ELF-1 (cell line): ENCODE measurements around the gene RNF123.

Source experiments
- DNase-seq: peaks from one replicate; pipeline ENCODE4 v3.0.0-alpha.2; 2016; ENCODE audit warnings: low read depth, low spot score

Gene RNF123

GRCh38 chr3:49658711-49659110 is 30.6 kb upstream of the RNF123 start:
- DNase-seq, result no peak

DNA sequence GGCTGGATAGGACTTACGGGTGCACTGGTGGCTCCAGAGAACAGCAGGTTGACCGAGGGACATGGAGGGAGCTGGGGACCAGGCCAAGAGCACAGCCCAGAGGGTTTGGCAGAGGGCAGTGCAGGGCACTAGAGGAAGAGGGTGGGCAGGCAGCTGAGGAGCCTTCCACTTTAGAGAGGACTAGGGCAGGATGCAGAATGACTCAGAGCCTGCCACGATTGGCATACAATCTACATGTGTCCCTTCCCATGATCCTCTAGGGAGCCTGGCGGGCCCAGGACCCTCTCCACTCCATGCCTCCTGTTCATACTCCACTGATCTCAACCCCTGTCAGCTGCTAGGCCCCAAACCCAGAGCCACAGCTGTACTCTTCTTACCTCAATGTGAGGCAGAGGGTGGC is 29.6 kb upstream of the RNF123 start:
- no peak for DNase-seq

DNA sequence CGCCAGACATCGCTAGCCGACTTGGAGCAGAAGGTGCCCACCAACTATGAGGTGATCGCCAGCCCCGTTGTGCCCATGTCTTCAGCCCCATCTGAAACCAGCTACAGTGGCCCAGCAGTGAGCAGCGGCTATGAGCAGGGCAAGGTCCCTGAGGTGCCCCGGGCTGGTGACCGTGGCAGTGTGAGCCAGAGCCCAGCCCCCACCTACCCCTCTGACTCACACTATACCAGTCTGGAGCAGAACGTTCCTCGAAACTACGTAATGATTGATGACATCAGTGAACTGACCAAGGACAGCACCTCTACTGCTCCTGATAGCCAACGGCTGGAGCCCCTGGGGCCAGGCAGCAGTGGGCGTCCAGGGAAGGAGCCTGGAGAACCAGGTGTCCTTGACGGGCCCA is 28.1 kb upstream of the RNF123 start:
- DNase-seq, result no peak

DNA sequence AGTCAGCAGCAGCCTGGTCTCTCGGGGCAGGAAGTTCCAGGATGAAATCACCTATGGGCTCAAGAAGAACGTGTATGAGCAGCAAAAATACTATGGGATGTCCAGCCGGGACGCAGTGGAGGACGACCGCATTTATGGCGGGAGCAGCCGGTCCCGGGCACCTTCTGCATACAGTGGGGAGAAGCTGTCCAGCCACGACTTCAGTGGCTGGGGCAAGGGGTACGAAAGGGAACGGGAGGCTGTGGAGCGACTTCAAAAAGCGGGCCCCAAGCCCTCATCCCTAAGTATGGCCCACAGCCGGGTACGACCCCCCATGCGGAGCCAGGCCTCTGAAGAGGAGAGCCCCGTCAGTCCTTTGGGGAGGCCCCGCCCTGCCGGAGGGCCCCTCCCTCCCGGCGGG is 27.3 kb upstream of the RNF123 start:
- DNase-seq, result no peak

DNA sequence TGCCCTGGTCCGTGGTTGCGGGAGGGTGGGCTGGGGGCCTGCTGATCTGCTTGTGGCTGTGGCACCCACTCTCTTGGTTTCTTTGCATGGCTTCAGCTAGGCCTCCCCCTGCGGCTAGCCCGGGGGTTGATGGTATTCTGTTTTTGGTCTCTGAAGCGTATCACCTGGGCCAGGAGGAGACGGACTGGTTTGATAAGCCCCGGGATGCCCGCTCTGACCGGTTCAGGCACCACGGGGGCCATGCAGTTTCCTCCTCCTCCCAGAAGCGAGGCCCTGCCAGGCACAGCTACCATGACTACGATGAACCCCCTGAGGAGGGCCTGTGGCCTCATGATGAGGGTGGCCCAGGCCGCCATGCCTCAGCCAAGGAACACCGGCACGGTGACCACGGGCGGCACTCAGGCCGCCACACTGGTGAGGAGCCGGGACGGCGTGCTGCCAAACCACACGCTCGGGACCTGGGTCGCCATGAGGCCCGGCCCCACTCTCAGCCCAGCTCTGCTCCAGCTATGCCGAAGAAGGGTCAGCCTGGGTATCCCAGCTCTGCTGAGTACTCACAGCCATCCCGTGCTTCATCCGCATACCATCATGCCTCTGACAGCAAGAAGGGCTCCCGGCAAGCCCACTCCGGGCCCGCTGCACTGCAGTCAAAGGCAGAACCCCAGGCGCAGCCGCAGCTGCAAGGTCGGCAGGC is 26.5 kb upstream of the RNF123 start:
- no peak for DNase-seq

GRCh38 chr3:49663831-49664230 is 25.5 kb upstream of the RNF123 start:
- no peak for DNase-seq

GRCh38 chr3:49664300-49664699 is 25.1 kb upstream of the RNF123 start:
- no peak for DNase-seq

- DNase-seq, result no peak
Measured at GRCh38 chr3:49665822-49666519, 23.4 kb upstream of the RNF123 start.

DNA sequence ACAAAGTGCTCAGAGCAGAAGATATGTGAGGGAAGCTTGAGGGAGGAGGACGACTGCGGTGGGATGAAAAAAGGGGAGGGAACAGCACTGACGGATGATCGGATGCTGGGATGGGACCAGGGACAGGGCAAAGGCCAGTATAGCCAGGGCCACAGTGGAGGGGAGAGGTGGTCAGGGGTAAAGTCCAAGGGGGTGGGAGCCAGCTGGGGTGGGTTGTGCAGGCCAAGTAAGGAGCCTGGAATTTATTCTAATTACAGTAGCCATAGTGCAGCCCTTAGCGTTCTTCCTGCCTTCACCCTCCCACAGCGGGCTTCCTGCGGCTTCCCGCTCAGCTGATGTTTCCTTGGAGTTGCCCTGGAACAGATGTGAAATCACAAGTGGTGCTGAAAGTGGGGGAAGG is 22.8 kb upstream of the RNF123 start:
- DNase-seq, result no peak

- no peak for DNase-seq
Measured at GRCh38 chr3:49667701-49668413, 21.5 kb upstream of the RNF123 start.

DNA sequence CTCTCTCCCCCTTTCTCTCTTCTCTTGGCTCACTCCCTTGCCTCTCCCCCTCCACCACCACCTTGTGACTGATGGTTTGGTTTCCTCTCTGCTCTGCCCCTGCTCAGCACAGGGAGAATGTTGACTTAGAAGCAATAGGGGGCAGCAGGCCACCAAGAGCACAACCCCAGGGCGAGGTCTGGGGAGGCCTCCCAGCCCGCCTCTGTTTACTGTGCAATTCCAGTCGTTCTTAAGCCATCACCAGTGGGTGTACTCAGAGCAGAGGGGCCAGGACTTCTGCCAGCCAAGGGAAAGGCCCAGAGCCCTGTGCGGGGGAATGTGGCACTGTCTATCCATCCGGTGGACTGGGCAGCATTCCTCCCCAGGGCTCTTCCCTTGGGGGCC is 21.0 kb upstream of the RNF123 start:
- DNase-seq, result peak; percentile 50

- DNase-seq, result no peak
Measured at GRCh38 chr3:49668861-49669260, 20.5 kb upstream of the RNF123 start.

DNA sequence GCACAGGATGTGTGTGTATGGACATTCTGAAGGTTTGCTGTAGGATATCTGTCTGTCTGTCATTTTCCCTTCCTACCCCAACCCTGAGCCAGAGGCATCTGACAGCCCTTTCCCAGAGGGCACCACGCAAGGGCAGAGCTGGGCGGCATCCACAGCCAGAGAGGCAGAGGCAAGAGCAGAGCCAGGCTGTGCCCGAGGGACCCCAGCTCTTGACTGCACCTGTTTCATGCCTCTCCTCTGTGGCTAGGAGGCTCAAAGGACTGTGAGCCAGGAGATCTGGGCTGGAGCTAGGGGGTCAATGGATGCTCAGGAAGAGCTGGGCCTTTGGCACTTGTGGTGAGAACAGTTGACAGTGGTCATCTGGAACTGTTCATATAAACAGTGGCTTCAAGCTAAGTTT is 20.0 kb upstream of the RNF123 start:
- no peak for DNase-seq

GRCh38 chr3:49670940-49671290 is 18.4 kb upstream of the RNF123 start:
- no peak for DNase-seq

DNA sequence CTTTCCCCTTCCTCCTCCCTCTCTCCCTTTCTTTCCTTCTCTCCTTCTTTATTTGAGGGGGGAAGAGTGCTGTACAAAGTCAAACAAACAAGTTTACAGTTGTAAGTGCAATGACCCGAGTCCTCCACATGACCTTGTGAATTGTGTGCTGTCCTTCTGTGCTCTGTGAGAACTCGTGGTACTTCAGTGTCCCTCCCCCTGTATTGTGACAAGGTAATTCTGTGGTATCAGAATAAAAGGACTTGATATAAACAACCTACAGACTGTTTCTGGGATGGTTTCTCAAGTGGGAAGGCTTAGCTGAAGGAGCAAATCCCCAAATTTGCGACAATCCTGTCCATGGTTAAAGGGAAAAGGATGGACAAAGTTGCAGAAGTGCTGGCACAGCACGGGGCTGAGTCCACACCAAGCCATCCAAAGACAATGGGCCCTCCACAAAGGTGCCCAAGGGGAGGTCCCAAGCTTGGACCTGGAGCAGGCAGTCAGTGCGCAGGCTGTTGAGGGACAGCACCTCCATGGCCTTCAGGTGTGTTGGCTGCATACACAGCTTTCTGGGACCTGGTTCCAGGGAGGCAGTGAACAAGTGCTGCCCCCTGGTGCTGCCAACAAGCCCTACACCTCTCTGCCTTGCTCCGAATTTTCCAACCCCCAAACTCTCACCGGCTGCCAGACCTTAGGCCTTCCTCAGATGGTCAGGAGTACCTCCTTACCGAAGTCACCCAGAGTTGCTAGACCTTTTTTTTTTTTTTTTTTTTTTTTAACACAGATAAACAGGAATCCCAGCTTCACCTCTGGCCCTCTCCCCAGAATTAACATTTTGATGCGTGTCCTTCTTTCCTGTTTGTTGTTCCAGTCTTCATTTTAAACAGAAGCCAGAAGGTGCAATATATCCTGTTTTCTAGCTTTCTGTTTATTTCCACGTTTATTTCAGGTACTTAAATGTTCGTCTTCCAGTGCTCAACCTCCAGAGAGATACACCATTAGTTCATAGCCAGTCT is 17.8 kb upstream of the RNF123 start:
- peak; percentile 94 for DNase-seq

- DNase-seq, result peak; percentile 56
Measured at GRCh38 chr3:49673121-49673714, 16.1 kb upstream of the RNF123 start.

- peak; percentile 97 for DNase-seq
Measured at GRCh38 chr3:49673715-49674496, 15.5 kb upstream of the RNF123 start, which contains the start of gene APEH. Gene APEH, plus strand, starts transcription at chr3:49674351. Its CDS starts 51 bp downstream, at chr3:49674402.

- DNase-seq, result no peak
Measured at GRCh38 chr3:49674497-49674983, 14.8 kb upstream of the RNF123 start.

DNA sequence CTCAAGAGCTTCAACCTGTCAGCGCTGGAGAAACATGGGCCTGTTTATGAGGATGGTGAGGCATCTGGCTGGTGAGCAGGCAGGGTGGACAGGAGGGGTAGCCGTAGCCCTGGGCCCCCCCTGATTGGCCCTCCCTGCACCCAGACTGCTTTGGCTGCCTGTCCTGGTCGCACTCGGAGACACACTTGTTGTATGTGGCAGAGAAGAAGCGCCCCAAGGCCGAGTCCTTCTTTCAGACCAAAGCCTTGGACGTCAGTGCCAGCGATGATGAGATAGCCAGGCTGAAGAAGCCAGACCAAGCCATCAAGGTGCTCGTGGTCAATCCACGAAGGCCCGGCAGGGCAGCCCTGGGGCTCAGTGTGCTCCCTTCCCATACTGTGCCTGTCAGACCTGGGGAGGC is 13.4 kb upstream of the RNF123 start:
- DNase-seq, result no peak
